HG02571 (cell line): ENCODE data around the gene NFAM1.

Experiments
- ATAC-seq: cut with Tn5 transposase; IDR thresholded peaks from one replicate; pipeline ENCODE4 v1.9.1; 2021; ENCODE audit warnings: mild to moderate bottlenecking, moderate library complexity; ENCODE audit not compliant: unreplicated experiment

The NFAM1 gene

GRCh38 chr22:42363892-42364291 is 68.3 kb downstream of the NFAM1 start:
- ATAC-seq: no peak

GRCh38 chr22:42361523-42361922 is 70.7 kb downstream of the NFAM1 start:
- ATAC-seq: no peak

GRCh38 chr22:42360348-42360747 is 71.9 kb downstream of the NFAM1 start:
- no peak for ATAC-seq

DNA sequence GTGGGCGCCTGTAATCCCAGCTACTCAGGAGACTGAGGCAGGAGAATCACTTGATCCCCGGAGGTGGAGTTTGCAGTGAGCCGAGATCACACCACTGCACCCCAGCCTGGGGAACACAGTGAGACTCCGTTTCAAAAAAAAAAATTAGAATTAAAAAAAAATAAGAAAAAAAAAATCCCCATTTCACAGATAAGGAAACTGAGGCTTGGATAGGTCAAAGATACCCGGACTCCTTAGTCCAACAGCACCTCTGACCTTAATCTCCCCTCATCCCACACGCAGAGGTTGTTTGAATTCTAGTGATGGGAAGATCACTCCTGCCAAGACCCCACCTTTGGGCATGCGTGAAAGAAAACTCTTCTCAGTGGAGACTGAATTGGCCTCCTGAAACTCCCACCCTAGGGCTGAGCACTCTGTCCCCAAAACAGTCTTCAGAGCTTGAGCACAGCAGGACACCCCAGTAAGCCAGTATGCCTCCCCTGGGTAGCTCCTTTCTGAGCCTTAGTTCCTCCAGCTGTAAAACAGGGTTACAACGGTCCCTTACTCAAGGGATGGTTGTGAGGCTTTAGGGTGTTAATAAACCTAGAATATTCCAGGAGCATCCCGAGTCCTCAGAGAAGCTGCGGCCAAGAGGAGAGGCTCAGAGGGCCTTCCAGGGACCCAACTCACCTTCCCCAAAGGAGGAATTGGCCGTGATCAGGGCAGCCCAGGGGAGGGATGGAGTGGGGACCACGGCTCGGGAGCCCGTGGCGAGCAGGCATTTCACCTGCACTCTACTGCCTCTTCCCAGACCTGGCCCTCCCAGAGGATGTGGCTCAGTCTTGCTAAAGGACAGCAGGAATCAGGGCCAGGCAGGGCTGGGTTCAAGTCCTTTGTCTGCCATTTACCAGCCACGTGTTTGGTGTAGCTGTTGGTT is 73.3 kb downstream of the NFAM1 start:
- no peak for ATAC-seq

DNA sequence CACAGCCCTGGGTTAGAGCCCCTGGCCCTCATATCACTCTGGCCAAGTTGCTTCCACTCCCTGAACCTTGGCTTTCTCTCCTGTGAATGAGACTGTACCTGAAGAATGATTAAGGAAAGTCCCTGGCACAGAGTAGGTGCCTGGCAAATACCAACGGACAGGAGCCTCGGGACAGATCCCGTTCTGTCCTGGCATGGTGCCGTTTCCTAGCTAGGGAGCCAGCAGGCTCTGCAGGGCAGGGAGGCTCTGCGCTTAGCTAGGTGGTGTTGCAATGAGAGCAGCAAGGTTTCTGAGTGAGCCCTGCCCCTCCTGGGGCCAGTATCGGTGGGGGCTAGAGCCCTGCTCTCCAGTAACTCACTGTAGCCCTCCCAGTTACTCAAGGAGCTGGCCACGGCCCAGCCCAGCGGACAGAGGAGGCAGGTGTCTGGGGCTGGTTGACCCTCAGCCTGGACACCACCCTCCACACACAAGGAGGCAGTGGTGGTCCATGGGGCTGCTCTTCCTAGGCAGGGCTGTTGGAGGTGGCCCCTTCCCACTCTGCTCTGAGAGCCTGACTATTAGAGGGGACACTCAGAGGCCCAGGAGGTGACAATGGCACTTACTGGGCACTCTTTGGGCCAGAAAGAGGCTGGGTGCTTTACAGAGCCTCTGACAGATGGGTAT is 74.4 kb downstream of the NFAM1 start:
- ATAC-seq: no peak

DNA sequence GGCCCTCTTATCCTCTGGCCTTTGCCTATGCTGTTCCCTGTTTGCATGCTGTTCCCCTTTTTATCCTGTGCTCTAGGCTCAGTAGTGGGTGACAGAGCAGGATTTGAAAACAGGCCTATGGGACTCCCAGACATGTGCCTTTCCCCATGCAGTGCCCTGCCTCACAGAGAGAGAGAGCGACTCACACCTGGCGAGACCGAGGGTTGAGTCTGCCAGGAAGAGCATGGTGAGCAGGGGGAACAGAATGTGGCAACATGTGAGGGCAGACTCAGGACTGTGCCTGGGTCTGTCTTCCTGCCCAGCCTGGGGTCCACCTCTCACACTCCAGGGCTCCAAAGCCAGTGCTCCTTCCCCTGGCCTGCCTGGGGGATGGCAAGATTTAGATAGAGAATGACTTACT is 75.0 kb downstream of the NFAM1 start:
- no peak for ATAC-seq

- no peak for ATAC-seq
Measured at GRCh38 chr22:42356533-42356932, 75.7 kb downstream of the NFAM1 start.

- no peak for ATAC-seq
Measured at GRCh38 chr22:42353883-42354727, 78.1 kb downstream of the NFAM1 start.

DNA sequence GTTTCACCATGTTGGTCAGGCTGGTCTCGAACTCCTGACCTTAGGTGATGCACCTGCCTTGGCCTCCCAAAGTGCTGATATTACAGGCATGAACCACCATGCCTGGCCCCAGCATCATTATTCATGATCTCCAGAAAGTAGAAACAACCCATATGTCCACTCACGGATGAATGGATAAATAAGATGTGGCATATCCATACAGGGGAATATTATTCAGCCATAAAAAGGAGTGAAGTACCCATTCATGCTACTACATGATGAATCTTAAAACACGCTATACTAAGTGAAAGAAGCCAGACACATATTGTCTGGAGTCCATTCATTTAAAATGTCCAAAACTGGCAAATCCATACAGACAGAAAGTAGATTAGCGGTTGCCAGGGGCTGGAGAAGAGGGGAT is 81.8 kb downstream of the NFAM1 start:
- ATAC-seq: no peak

DNA sequence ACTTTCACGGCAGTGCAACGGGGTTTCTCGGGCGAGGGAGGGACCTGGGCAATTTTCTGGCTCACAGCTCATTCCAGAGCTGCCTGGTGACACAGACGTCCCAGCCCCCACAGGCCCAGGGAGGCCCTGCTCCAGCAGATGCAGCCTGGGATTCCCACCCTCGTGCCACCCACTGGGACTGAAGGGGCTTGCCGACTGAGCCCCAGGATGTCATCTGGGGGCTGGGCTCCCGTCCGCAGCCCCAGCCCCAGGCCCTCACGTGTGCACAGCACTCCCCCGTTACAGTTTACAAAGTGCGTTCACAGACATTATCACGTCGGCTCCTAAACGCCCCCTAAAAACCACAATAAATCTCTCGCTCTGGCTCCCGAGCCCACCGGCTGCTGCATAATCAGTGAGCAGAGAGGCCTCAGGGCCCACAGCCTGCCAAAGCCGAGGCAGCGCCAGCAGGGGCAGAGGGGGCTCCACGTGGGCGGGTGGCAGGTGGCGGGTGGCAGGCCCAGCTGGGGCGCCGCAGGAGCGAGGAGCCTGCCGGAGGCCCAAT is 84.8 kb downstream of the NFAM1 start:
- no peak for ATAC-seq

- no peak for ATAC-seq
Measured at GRCh38 chr22:42346722-42347121, 85.5 kb downstream of the NFAM1 start.

DNA sequence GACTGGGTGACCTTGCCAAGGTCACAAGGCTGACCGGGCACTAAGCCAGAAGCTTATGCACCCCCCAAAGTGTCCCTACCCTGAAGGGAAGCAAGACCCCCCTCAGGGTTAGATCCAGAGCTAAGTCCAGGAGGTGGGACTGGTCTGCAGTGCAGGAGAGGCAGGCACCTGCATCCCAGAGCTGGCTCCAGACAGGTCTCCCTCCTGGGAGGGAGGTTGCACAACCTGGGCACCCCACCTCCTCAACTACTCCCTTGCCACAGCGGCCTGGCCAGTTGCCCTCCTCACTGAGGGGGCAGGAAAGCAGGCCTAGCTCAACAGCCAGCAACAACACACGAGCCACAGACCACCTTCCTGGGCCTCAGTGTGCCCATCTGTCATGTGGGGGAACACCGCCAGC is 86.7 kb downstream of the NFAM1 start:
- ATAC-seq: no peak

DNA sequence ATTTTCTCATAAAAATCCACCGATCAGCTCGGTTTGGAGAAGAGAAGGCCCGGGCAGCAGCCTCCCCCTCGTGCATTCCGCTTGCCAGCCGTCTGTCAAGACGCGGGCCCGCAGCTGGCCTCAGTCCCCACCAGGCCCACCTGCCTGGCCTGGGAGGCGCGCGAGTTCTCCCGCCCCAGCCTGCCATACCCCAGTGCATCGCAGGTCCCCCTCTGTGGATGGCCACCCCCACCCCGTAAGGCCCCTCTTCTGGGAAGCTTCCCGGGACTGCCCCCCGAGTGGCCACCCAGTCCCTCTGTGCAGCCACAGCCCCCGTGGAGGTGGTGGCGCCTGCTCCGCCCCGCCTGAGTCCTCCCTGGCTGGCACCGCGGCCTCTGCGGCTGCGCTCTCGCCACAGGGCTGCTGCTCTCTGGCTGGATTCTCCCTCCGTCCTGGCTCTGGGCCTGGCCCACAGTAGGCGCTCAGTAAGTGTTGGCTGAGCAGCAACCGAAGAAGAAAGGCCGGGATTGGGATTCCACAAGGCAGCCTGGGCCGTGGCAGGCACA is 87.8 kb downstream of the NFAM1 start:
- ATAC-seq: no peak

- ATAC-seq: no peak
Measured at GRCh38 chr22:42343531-42344081, 88.6 kb downstream of the NFAM1 start.

GRCh38 chr22:42343121-42343454 is 89.1 kb downstream of the NFAM1 start:
- ATAC-seq: no peak

DNA sequence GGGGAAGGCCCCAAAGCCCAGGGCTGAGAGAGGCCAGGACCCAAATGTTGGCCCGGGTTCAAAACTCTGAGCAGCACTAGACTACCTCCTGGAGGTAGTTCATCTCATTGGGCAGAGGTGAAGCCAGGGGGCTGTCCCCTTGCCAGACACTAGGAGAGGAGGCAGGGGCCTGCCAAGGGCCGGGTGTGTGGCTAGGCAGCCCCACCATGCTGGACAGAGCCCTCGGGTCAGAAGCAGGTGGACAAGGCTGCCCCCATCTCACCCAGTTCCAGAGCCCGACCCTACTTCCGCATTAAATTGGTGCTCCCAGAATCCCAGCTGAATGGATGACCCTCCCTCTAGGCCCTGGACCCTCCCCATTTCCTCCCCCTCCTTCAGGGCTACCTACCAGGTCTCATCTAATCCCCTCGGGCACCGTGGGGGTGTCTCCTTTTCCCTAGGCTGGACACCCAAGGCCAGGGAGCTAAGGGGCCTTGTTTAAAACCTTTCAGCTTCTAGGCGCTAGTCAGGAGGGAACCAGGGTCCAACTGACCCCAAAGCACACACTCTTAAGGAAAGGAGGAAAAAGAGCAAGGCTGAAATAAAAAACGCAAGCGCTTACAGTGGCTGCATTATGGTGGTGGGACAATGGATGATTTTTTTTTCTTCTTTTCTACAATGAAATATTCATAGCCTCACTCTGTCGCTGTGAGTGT is 89.6 kb downstream of the NFAM1 start:
- no peak for ATAC-seq

- ATAC-seq: no peak
Measured at GRCh38 chr22:42341779-42342178, 90.4 kb downstream of the NFAM1 start.

DNA sequence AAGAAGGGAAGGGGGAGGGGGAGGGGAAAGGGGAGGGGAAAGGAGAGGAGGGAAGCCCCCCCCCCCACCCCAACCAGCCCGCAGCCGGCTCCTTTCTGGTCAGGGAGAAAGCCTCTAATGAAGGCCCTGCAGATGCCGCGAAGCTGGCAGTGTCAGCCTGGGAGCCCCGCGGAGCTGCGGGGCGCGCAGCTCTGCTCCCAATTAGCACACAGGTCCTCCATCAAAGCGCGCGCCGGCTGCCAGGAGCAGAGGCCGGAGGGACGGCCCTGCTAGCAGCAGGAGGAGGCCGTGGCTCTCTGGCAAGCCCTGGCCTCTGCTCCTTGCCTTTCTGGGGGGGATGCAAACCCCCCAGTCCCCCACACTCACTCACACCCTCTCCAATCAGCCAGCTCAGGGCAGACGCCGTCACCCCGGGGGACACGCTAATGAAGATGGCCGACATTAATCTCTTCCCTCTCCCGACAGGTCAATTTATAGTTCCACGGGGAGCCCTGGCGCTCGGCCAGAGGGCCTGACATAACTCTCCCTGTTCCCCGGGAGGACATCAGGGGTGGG is 91.3 kb downstream of the NFAM1 start:
- no peak for ATAC-seq

DNA sequence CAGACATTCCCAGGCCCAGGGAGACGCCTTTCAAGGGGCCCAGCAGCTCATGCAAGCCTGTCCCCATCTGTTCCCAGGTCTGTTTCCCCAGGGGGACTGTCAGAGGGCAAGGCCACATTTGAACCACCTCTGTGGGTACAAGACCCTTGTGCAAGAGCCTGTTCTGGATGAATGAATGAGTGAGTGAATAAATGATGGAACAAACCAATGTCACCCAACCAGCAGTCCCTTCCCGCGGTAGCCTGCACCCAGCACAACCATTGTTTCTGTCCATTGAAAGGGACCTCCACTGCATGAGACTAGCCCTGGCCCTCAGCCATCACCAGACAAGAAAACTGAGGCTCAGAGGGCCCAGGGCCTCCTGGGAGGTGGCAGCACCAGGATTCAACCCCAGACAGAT is 92.1 kb downstream of the NFAM1 start:
- ATAC-seq: no peak

GRCh38 chr22:42338479-42338878 is 93.7 kb downstream of the NFAM1 start:
- no peak for ATAC-seq
